T47D (cell line): ENCODE data around the gene NOXO1.

ENCODE experiments used
- DNase-seq, 2 experiments: peaks; one replicate each; pipeline versions ENCODE4 v3.0.0 to v3.0.0-alpha.2; 2011 to 2012; ENCODE audit warnings: low read depth in 1 of 2, low spot score in 1 of 2
- JUND ChIP-seq: IDR thresholded peaks from 2 replicates; pipeline ENCODE4 v1.6.1; 2012; ENCODE audit warnings: low read depth
- in situ Hi-C: cut with HindIII; loops from 2 replicates; pipeline ENCODE4 v1.10.0; 2016; ENCODE audit warnings: low sequenced_read_pairs, low pct_unique_long_range_greater_than_20kb

Gene NOXO1

GRCh38 chr16:2007081-2007836 is 26.0 kb upstream of the NOXO1 start:
- TF ChIP-seq JUND: no peak
- DNase-seq: no peak
- in situ Hi-C loops: no loop called here

DNA sequence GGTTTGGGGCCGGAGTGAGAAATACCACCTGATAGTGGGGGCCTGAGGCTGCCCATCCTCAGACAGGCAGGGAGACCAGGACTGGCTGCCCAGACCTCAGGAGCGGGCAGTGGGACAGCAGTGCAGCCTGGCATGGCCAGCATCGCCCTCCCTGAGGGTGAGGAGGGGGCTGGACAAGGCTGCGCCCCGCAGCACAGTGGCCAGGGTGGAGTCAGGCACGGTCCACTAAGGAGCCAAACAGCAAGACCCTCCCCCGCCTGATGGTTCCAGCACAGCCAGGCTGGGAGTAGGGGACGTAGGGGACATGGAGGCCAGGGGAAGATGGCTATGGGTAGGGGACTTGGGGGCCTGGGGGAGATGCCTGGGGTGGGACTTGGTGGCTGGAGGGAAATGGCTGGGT is 25.0 kb upstream of the NOXO1 start:
- in situ Hi-C loops: no loop called here

DNA sequence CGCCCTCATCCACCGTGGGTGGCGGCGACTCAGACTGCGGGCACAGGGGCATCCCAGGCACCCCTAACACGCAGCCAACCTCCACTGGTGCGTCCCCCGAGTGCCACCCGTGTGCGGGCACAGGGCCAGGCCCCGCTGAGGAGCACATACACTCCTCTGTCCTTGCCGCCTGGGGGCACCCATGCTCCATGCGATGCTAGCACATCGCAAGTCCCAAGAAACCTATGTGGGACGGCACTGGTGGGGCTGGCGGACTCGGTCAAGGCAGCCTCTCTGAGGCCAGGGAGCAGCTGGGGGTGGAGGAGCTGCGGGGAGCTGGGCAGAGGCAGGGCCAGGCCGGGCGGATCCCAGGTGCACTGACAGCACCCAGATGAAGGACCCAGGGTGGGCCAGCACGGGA is 24.4 kb upstream of the NOXO1 start:
- TF ChIP-seq JUND: no peak
- in situ Hi-C loops: no loop called here
- DNase-seq: peak in 1 of 2 experiments; percentile 36

More for the DNA sequence above, 25.0 kb upstream of the NOXO1 start:
- DNase-seq: no peak
- no peak for TF ChIP-seq JUND

- in situ Hi-C loops: no loop called here
- DNase-seq: no peak
Observed at GRCh38 chr16:2004795-2005517, 23.7 kb upstream of the NOXO1 start.

DNA sequence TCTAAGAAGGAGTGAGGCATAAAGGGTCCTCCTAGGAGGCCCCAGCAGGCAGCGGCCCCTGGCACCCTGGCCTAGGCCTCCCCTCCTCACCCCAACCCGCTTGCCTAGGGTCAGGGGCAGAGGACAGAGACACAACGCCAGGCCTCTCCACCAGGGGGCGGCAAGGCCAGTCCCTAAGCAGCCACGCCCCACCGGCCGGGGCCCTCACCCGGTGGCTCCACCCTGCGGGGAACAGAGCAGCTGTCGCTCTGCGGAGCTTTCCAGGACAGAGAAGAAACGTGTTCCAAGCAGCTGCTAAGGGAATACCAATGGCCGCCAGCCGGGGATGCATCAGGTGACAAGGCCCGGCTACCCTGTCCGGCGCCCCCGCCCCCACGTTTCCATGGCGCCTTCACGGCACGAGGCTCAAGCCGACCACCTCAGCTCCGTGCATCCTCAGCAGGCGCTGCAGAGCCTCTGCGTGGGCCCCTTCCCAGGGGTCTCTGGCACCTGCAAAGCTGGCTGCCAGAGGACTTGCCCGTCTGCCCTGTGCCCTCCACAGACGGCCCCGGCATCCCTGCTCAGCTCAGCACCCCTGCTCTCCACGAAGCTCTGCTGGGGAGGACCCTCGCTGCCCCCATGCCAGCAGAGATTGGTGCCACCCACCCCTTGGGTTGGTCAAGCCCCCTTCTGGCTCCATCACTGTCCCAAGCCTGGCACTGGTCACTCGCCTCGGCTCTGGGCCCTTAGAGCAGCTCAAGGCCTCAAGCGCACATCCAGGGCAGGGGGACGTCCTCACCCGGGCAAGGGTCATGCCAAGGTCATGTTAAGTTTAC is 22.8 kb upstream of the NOXO1 start:
- TF ChIP-seq JUND: no peak
- peak; percentile 82 to 92 for DNase-seq
- in situ Hi-C loops: no loop called here

More at GRCh38 chr16:2004795-2005517, 23.7 kb upstream of the NOXO1 start:
- TF ChIP-seq JUND: no peak

GRCh38 chr16:2003231-2003826 is 22.1 kb upstream of the NOXO1 start:
- in situ Hi-C loops: no loop called here
- no peak for DNase-seq
- no peak for TF ChIP-seq JUND

DNA sequence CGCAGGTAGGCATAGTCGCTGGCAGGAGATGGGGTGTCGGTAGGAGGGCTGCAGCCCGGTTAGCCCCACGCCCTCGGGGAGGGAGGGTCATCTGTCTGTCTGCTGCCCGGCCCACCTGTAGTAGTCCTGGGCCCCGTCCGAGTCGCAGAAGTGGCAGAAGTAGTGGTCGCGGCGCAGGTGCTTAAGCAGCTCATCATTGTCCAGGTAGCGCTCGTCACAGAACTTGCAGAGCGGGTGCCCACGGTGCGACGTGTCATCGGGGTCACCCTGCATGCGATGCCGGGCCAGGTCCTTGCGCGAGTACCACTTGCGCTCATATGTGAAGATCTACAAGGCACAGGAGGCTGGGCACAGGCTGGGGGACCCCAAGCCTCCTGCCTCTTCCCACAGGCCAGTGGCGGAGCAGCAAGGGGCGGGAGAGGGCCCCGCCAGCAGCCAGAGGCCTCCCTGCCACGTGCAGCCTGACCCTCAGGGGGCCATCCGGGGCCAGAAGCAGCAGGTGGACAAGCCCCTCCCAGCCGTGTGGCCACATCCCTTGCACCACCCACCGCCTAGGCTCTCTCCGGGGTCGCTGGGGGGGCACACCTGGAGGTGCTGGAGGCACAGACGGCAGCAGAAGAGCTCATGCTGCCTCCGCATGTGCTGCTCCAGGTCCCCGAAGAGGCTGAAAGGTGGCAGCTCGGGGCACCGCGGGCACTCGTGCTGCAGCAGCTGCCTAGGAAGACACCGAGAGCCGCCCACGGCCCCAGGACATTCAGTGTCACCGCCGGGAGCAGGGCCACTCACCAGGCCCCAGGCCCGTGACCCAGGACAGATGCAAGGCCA is 21.3 kb upstream of the NOXO1 start:
- TF ChIP-seq JUND: no peak
- in situ Hi-C loops: no loop called here
- no peak for DNase-seq

GRCh38 chr16:2001456-2002355 is 20.4 kb upstream of the NOXO1 start:
- TF ChIP-seq JUND: no peak
- in situ Hi-C loops: no loop called here
- DNase-seq: no peak

DNA sequence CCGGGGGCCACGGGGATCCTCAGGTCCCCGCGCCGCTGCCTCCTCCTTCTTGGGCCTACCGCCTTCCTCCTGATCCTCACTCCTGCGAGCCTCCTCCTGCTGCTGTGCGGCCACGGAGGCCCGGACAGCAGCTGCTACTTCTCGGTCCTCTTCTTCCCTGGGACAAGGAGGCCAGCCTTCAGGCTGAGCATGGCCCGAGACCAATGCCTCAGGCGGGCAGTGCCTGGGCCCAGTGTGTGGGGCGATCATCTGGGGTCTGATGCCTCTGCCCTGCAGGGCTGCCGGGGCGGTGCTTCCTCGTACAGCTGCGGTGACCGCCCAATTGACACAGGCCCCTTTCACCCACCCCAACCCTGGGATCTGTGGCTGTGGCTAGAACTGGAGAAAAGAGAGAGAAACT is 19.8 kb upstream of the NOXO1 start:
- no peak for TF ChIP-seq JUND
- in situ Hi-C loops: no loop called here
- DNase-seq: no peak

DNA sequence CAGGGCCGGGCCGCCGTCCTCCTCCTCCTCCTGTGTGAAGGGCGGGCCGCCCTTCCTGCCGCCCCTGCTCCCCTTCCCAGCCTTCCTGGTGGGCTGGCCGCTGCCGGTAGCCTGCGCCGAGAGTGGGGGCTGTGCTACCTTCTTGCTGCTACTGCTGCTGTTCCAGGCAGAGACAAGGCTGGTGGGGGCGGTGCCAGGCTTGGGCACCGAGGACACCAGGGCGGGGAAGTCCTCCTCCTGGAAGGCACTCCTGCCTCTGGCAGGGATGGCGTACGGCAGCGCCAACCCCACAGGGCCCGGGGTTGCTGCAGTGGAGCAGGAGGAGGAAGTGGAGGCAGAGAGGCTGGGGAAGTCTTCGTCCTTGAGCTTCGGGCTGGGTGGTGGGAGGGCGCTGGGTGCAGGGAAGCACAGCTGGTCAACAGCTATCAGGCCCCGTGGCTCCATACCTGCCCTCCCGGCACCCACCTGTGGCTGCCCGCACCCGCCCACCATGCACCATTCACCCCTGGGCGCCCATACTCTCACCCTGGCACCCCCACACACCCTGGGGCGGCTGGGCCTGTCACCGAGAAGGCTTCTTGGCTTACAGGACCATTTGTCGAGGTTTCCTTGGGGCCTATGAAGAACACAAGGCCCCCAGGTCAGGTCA is 18.7 kb upstream of the NOXO1 start:
- DNase-seq: no peak
- in situ Hi-C loops: no loop called here
- TF ChIP-seq JUND: no peak
